ENCODE results near the gene ZC3H7B. TPM values are rescaled to one million over a fixed set of nuclear protein-coding genes. Genes with fewer than 3 reads are reported as not detected.

Gene ZC3H7B
- total RNA-seq, 2 donors from 2014 or later = 41.2 to 41.7 TPM

- no peak overlapping the region for H3K4me3 ChIP-seq
- no peaks in the 10 kb centered on the region for H3K9me3 ChIP-seq
- H3K27ac ChIP-seq = no peak overlapping the region
- H3K36me3 ChIP-seq = peaks cover 37% of the 10 kb centered on the region
- H3K4me1 ChIP-seq (ENCODE audit: control insufficient read depth in 1 of 2, low read depth in 2 of 2) = no peaks in the 10 kb centered on the region
- DNase-seq (ENCODE audit: low spot score) (no peak), ATAC-seq (ENCODE audit: insufficient number of reproducible peaks, low FRiP score, low read depth) (no peak)
- no peak for TF ChIP-seq CTCF (IDR thresholded peaks at IDR 0.05)
- no peaks in the 10 kb centered on the region for H3K27me3 ChIP-seq (replicated peaks; ENCODE audit: insufficient read depth)
These were observed 33.8 kb downstream of the ZC3H7B start for GRCh38 chr22:41334951-41335635.

- Histone ChIP-seq H3K27me3 (replicated peaks; ENCODE audit: insufficient read depth) (no peaks in the 10 kb centered on the region), H3K4me1 (ENCODE audit: control insufficient read depth in 1 of 2, low read depth in 2 of 2) (no peaks in the 10 kb centered on the region), H3K4me3 (no peak overlapping the region), H3K9me3 (no peaks in the 10 kb centered on the region), H3K27ac (no peak overlapping the region), H3K36me3 (peaks cover 32% of the 10 kb centered on the region)
- no peak for TF ChIP-seq CTCF (IDR thresholded peaks at IDR 0.05)
- DNase-seq (ENCODE audit: low spot score) (no peak), ATAC-seq (ENCODE audit: insufficient number of reproducible peaks, low FRiP score, low read depth) (no peak)
These were observed 37.4 kb downstream of the ZC3H7B start for GRCh38 chr22:41338614-41339212.

GRCh38 chr22:41339823-41340222, 38.5 kb downstream of the ZC3H7B start:
- H3K36me3 ChIP-seq = peaks cover 34% of the 10 kb centered on the region
- DNase-seq (ENCODE audit: low spot score) = no peak

GRCh38 chr22:41340357-41340756, 39.0 kb downstream of the ZC3H7B start:
- no peak for DNase-seq (ENCODE audit: low spot score)
- H3K27ac ChIP-seq = no peak overlapping the region
- no peaks in the 10 kb centered on the region for H3K27me3 ChIP-seq (replicated peaks; ENCODE audit: insufficient read depth)
- H3K4me3 ChIP-seq = no peak overlapping the region
- no peak for ATAC-seq (ENCODE audit: insufficient number of reproducible peaks, low FRiP score, low read depth)
- H3K4me1 ChIP-seq (ENCODE audit: control insufficient read depth in 1 of 2, low read depth in 2 of 2) = no peaks in the 10 kb centered on the region
- no peaks in the 10 kb centered on the region for H3K9me3 ChIP-seq
- peaks cover 34% of the 10 kb centered on the region for H3K36me3 ChIP-seq
- TF ChIP-seq CTCF (IDR thresholded peaks at IDR 0.05) = no peak

More at GRCh38 chr22:41339823-41340222, 38.5 kb downstream of the ZC3H7B start:
- ATAC-seq (ENCODE audit: insufficient number of reproducible peaks, low FRiP score, low read depth) = no peak
- Histone ChIP-seq H3K4me1 (ENCODE audit: control insufficient read depth in 1 of 2, low read depth in 2 of 2) (no peaks in the 10 kb centered on the region), H3K27me3 (replicated peaks; ENCODE audit: insufficient read depth) (no peaks in the 10 kb centered on the region), H3K9me3 (no peaks in the 10 kb centered on the region), H3K27ac (no peak overlapping the region), H3K4me3 (no peak overlapping the region)
- TF ChIP-seq CTCF (IDR thresholded peaks at IDR 0.05) = no peak

- TF ChIP-seq CTCF (IDR thresholded peaks at IDR 0.05) = no peak
- DNase-seq (ENCODE audit: low spot score) = no peak
- Histone ChIP-seq H3K4me3 (no peak overlapping the region), H3K4me1 (ENCODE audit: control insufficient read depth in 1 of 2, low read depth in 2 of 2) (no peaks in the 10 kb centered on the region), H3K9me3 (no peaks in the 10 kb centered on the region), H3K36me3 (peaks cover 40% of the 10 kb centered on the region), H3K27ac (no peak overlapping the region), H3K27me3 (replicated peaks; ENCODE audit: insufficient read depth) (no peaks in the 10 kb centered on the region)
- no peak for ATAC-seq (ENCODE audit: insufficient number of reproducible peaks, low FRiP score, low read depth)
These were observed 39.7 kb downstream of the ZC3H7B start for GRCh38 chr22:41341012-41341411.
